H9 (cell line): ENCODE results near the gene HOMER3. TPM values are rescaled to one million over a fixed set of nuclear protein-coding genes. Genes with fewer than 3 reads are reported as not detected.

Source experiments
- DNase-seq: peaks from one replicate; pipeline ENCODE4 v3.0.0-alpha.2; 2017
- H2AFZ ChIP-seq: one replicate; pipeline ENCODE4 v1.6.1; 2013; ENCODE audit warnings: mild to moderate bottlenecking, low read length, control low read depth, moderate library complexity
- H2AK5ac ChIP-seq: 2 replicates; pipeline ENCODE4 v1.6.1; 2013; ENCODE audit warnings: low read length, control low read depth, mixed read lengths; ENCODE audit not compliant: insufficient read length
- H2BK120ac ChIP-seq: one replicate; pipeline ENCODE4 v1.6.1; 2013; ENCODE audit warnings: low read depth, mild to moderate bottlenecking, low read length, control low read depth, inconsistent platforms; ENCODE audit not compliant: poor library complexity, severe bottlenecking
- H2BK12ac ChIP-seq: 2 replicates; pipeline ENCODE4 v1.6.1; 2013; ENCODE audit warnings: low read length, control low read depth, mixed read lengths, low read depth; ENCODE audit not compliant: insufficient read length
- H2BK15ac ChIP-seq: 2 replicates; pipeline ENCODE4 v1.6.1; 2013; ENCODE audit warnings: low read depth, low read length, control low read depth
- H2BK20ac ChIP-seq: one replicate; pipeline ENCODE4 v1.6.1; 2013; ENCODE audit warnings: low read depth, mild to moderate bottlenecking, low read length, control low read depth, inconsistent platforms; ENCODE audit not compliant: poor library complexity, severe bottlenecking
- H2BK5ac ChIP-seq: 2 replicates; pipeline ENCODE4 v1.6.1; 2013; ENCODE audit warnings: low read length, control low read depth, mixed read lengths; ENCODE audit not compliant: insufficient read length
- H3K14ac ChIP-seq: 2 replicates; pipeline ENCODE4 v1.6.1; 2013; ENCODE audit warnings: low read length, control low read depth; ENCODE audit not compliant: insufficient read depth
- H3K18ac ChIP-seq: 2 replicates; pipeline ENCODE4 v1.6.1; 2013; ENCODE audit warnings: low read depth, mild to moderate bottlenecking, mixed read lengths, low read length, control low read depth; ENCODE audit not compliant: insufficient read length
- H3K23ac ChIP-seq: 2 replicates; pipeline ENCODE4 v1.6.1; 2013; ENCODE audit warnings: low read length, control low read depth, mixed read lengths, low read depth; ENCODE audit not compliant: insufficient read length
- H3K23me2 ChIP-seq: 2 replicates; pipeline ENCODE4 v1.6.1; 2013; ENCODE audit warnings: low read depth, mild to moderate bottlenecking, mixed read lengths, low read length, control low read depth; ENCODE audit not compliant: insufficient read length, poor library complexity, severe bottlenecking
- H3K27ac ChIP-seq: 2 replicates; pipeline ENCODE4 v1.5.1; 2013; ENCODE audit warnings: low read length, control low read depth, mixed read lengths, low read depth; ENCODE audit not compliant: insufficient read length
- H3K27me3 ChIP-seq: 2 replicates; pipeline ENCODE4 v1.6.1; 2013; ENCODE audit warnings: low read length, control low read depth, inconsistent platforms; ENCODE audit not compliant: insufficient read depth
- H3K4ac ChIP-seq: 2 replicates; pipeline ENCODE4 v1.6.1; 2013; ENCODE audit warnings: low read depth, mild to moderate bottlenecking, control low read depth, inconsistent platforms, low read length, moderate library complexity
- H3K4me1 ChIP-seq: 2 replicates; pipeline ENCODE4 v1.6.1; 2013; ENCODE audit warnings: low read length, control low read depth, inconsistent platforms; ENCODE audit not compliant: insufficient read depth
- H3K4me2 ChIP-seq: 2 replicates; pipeline ENCODE4 v1.6.1; 2013; ENCODE audit warnings: low read length, control low read depth, mixed read lengths; ENCODE audit not compliant: insufficient read length, insufficient read depth
- H3K56ac ChIP-seq: 2 replicates; pipeline ENCODE4 v1.6.1; 2013; ENCODE audit warnings: low read depth, mild to moderate bottlenecking, mixed read lengths, low read length, control low read depth; ENCODE audit not compliant: insufficient read length
- H3K79me1 ChIP-seq: 2 replicates; pipeline ENCODE4 v1.6.1; 2013; ENCODE audit warnings: low read depth, mild to moderate bottlenecking, moderate library complexity, low read length, control low read depth, inconsistent platforms; ENCODE audit not compliant: insufficient read depth, poor library complexity, severe bottlenecking
- H3K79me2 ChIP-seq: 2 replicates; pipeline ENCODE4 v1.6.1; 2013; ENCODE audit warnings: low read length, control low read depth, inconsistent platforms; ENCODE audit not compliant: insufficient read depth
- H3K9ac ChIP-seq: 2 replicates; pipeline ENCODE4 v1.6.1; 2013; ENCODE audit warnings: low read length, control low read depth, mixed read lengths; ENCODE audit not compliant: insufficient read length; ENCODE audit errors: extremely low read depth
- H3K9me3 ChIP-seq: one replicate; pipeline ENCODE4 v1.6.1; 2013; ENCODE audit warnings: low read depth, low read length, inconsistent platforms; ENCODE audit not compliant: control insufficient read depth
- H3T11ph ChIP-seq: one replicate; pipeline ENCODE4 v1.6.1; 2013; ENCODE audit warnings: mild to moderate bottlenecking, low read length, control low read depth, inconsistent platforms
- H4K20me1 ChIP-seq: one replicate; pipeline ENCODE4 v1.6.1; 2013; ENCODE audit not compliant: control insufficient read depth, insufficient read length, insufficient read depth
- H4K5ac ChIP-seq: 2 replicates; pipeline ENCODE4 v1.6.1; 2013; ENCODE audit warnings: low read depth, mild to moderate bottlenecking, mixed read lengths, low read length, control low read depth; ENCODE audit not compliant: insufficient read length
- H4K8ac ChIP-seq: replicated peaks from 2 replicates; pipeline ENCODE4 v1.6.1; 2013; ENCODE audit warnings: low read length, control low read depth, mixed read lengths, low read depth; ENCODE audit not compliant: insufficient read length
- H4K91ac ChIP-seq: 2 replicates; pipeline ENCODE4 v1.6.1; 2013; ENCODE audit warnings: low read depth, mild to moderate bottlenecking, moderate library complexity, mixed read lengths, low read length, control low read depth; ENCODE audit not compliant: insufficient read length
- H3K27ac Mint-ChIP-seq, 3 experiments: 2 replicates in 2 of 3; 3 replicates in 1 of 3; pipeline ENCODE4 v1.8.0; 2020 to 2021; ENCODE audit warnings: mixed read lengths in 3 of 3, mild to moderate bottlenecking in 1 of 3, moderate library complexity in 1 of 3
- H3K27me3 Mint-ChIP-seq: 2 replicates; pipeline ENCODE4 v1.8.0; 2021; ENCODE audit warnings: low read depth, mild to moderate bottlenecking, moderate library complexity, mixed read lengths
- H3K36me3 Mint-ChIP-seq, 3 experiments: 2 replicates in 2 of 3; 3 replicates in 1 of 3; pipeline ENCODE4 v1.8.0; 2020 to 2021; ENCODE audit warnings: low read depth in 3 of 3, mixed read lengths in 3 of 3; ENCODE audit not compliant: insufficient read depth in 1 of 3
- H3K4me1 Mint-ChIP-seq, 2 experiments: 2 replicates each; pipeline ENCODE4 v1.8.0; 2020; ENCODE audit warnings: mixed read lengths in 2 of 2
- H3K4me3 Mint-ChIP-seq, 2 experiments: 2 replicates in 1 of 2; 3 replicates in 1 of 2; pipeline ENCODE4 v1.8.0; 2020 to 2021; ENCODE audit warnings: mild to moderate bottlenecking in 2 of 2, mixed read lengths in 2 of 2, moderate library complexity in 1 of 2
- H3K9me3 Mint-ChIP-seq, 2 experiments: 2 replicates in 1 of 2; 3 replicates in 1 of 2; pipeline ENCODE4 v1.8.0; 2020; ENCODE audit warnings: mild to moderate bottlenecking in 2 of 2, mixed read lengths in 2 of 2, moderate library complexity in 1 of 2
- WGBS: extraction: QIAGEN DNeasy Blood & Tissue Kit; methylation state at CpG from one replicate; pipeline ENCODE4 v1.1.7; 2013; ENCODE audit warnings: missing lambda C conversion rate, low lambda C conversion rate, mixed read lengths; ENCODE audit not compliant: insufficient read length; ENCODE audit errors: extremely low coverage; 5-methylcytosine and 5-hydroxymethylcytosine counted together
- total RNA-seq: library from RNA; stranded (reverse); gene quantifications from 2 replicates; pipeline ENCODE4 v1.2.1, GENCODE V29; 2021
- TF ChIP-seq, protein P1 (sequence below): fragments of 200-600 bp; sonication (generic); conservative IDR thresholded peaks from 3 replicates; pipeline ENCODE4 v1.8.0; 2021; ENCODE audit warnings: antibody characterized with exemption, mild to moderate bottlenecking

Gene HOMER3
- total RNA-seq, 1 experiment from 2014 or later, result 20.2 TPM

GRCh38 chr19:18972301-18972811 lies 31.3 kb upstream of the HOMER3 start:
- H3K4ac ChIP-seq, result no peak overlapping the region
- no peak for DNase-seq
- Mint-ChIP-seq H3K27ac (no peak overlapping the region), H3K36me3 (peaks cover 0 to 4% (median 0%) of the 10 kb centered on the region in 3 experiments; a peak in 1 of 7 replicates), H3K4me3 (no peak overlapping the region), H3K4me1 (peaks cover 0 to 2% of the 10 kb centered on the region in 2 experiments; a peak in 1 of 4 replicates), H3K27me3 (peaks cover 19% of the 10 kb centered on the region), H3K9me3 (peaks cover 3 to 4% of the 10 kb centered on the region in 2 experiments; a peak in 3 of 5 replicates)
- H2BK5ac ChIP-seq, result no peak overlapping the region
- no peak overlapping the region for H3K27ac ChIP-seq
- TF ChIP-seq, protein P1, sequence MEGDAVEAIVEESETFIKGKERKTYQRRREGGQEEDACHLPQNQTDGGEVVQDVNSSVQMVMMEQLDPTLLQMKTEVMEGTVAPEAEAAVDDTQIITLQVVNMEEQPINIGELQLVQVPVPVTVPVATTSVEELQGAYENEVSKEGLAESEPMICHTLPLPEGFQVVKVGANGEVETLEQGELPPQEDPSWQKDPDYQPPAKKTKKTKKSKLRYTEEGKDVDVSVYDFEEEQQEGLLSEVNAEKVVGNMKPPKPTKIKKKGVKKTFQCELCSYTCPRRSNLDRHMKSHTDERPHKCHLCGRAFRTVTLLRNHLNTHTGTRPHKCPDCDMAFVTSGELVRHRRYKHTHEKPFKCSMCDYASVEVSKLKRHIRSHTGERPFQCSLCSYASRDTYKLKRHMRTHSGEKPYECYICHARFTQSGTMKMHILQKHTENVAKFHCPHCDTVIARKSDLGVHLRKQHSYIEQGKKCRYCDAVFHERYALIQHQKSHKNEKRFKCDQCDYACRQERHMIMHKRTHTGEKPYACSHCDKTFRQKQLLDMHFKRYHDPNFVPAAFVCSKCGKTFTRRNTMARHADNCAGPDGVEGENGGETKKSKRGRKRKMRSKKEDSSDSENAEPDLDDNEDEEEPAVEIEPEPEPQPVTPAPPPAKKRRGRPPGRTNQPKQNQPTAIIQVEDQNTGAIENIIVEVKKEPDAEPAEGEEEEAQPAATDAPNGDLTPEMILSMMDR, result no peak
- H3K79me1 ChIP-seq, result no peaks in the 10 kb centered on the region
- no peaks in the 10 kb centered on the region for H3K4me1 ChIP-seq
- H3K56ac ChIP-seq, result no peak overlapping the region
- H4K91ac ChIP-seq, result no peak overlapping the region
- no CpG with 5 or more reads among the region's 12 CpGs for WGBS
- no peaks in the 10 kb centered on the region for H3K27me3 ChIP-seq
- H3K23ac ChIP-seq, result no peak overlapping the region
- no peak overlapping the region for H2BK15ac ChIP-seq
- no peak overlapping the region for H3K14ac ChIP-seq
- H2AFZ ChIP-seq, result no peak overlapping the region
- H3K9ac ChIP-seq, result no peak overlapping the region
- H3K79me2 ChIP-seq, result no peaks in the 10 kb centered on the region
- H3K23me2 ChIP-seq, result no peaks in the 10 kb centered on the region
- H3K9me3 ChIP-seq, result no peaks in the 10 kb centered on the region
- H3K18ac ChIP-seq, result no peak overlapping the region
- H3T11ph ChIP-seq, result no peak overlapping the region
- no peak overlapping the region for H2BK120ac ChIP-seq
- no peak overlapping the region for H4K8ac ChIP-seq
- H4K20me1 ChIP-seq, result no peaks in the 10 kb centered on the region
- no peak overlapping the region for H2BK12ac ChIP-seq
- H2BK20ac ChIP-seq, result no peak overlapping the region
- no peak overlapping the region for H2AK5ac ChIP-seq
- no peak overlapping the region for H3K4me2 ChIP-seq
- H4K5ac ChIP-seq, result no peak overlapping the region
